ENCODE data around the gene RTN4R.

DNA sequence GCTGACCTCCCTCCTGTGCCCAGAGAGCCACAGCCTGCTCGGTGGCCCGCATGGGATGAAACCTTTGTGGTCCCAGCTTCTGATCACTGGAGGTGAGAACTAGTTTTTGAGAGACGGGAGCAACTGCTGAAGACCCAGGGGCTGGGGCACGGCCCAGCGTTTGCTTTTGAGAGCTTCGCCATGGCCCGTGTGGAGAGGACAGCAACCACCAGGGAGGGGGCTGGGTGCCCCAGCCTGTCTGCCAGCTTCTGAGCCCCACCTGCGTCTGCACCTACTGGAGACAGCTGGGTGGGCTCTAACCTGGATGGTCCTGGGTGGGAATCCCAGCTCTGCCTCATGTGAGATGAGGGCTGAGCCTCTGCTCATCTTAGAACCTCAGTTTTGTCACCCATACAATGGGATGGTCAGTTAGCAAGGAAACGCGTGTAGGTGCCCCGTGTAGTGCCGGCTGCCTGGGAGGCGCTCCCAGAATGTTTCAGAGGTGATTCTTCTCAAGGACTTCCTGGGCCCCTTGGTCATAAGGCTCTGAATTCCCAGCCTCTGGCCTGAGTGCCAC, 66.2 kb downstream of the RTN4R start:
- no peak for TF ChIP-seq TCF12 (IDR thresholded peaks at IDR 0.05; ENCODE audit: low read depth, low read length)
- TF ChIP-seq SRF (IDR thresholded peaks at IDR 0.05; ENCODE audit: low read depth, low read length), result no peak
- no peak for TF ChIP-seq POLR2A (IDR thresholded peaks at IDR 0.05; ENCODE audit: control extremely low read depth in 1 of 2, low read depth in 2 of 2, low read length in 2 of 2)
- no peak for TF ChIP-seq RXRA (IDR thresholded peaks at IDR 0.05; ENCODE audit: insufficient read depth, low read depth, low read length)
- TF ChIP-seq CTCF (IDR thresholded peaks at IDR 0.05; ENCODE audit: control extremely low read depth in 1 of 3, insufficient read depth in 1 of 3, low read depth in 1 of 3, low read length in 3 of 3), result no peak
- TF ChIP-seq JUN (IDR thresholded peaks at IDR 0.05; ENCODE audit: low read depth, low read length), result no peak
- TF ChIP-seq EZH2 (IDR thresholded peaks at IDR 0.05; ENCODE audit: low read depth, low read length, severe bottlenecking), result no peak
- TF ChIP-seq YY1 (IDR thresholded peaks at IDR 0.05; ENCODE audit: low read depth, low read length), result no peak
- no peak for TF ChIP-seq E2F6 (IDR thresholded peaks at IDR 0.05)
- no peak for TF ChIP-seq ZNF274 (IDR thresholded peaks at IDR 0.05; ENCODE audit: borderline replicate concordance, extremely low read depth, low read length)
- no peak for TF ChIP-seq CREB1 (IDR thresholded peaks at IDR 0.05)
- no peak for TF ChIP-seq RAD21 (IDR thresholded peaks at IDR 0.05 in 1 of 2, conservative IDR thresholded peaks at IDR 0.05 in 1 of 2; ENCODE audit: low read depth in 2 of 2, low read length in 2 of 2)

Measured in H1 (cell line).